Right atrium auricular region (tissue), 2 donors: ENCODE data around the gene CHCHD4. TPM values are rescaled to one million over a fixed set of nuclear protein-coding genes. Genes with fewer than 3 reads are reported as not detected.
A peak's percentile ranks its signal among the peaks of the same experiment; 100 is the strongest.

Source experiments
- DNase-seq: peaks from one replicate; pipeline ENCODE4 v3.0.0-alpha.2; 2019; ENCODE audit warnings: low spot score
- H3K27ac ChIP-seq, 2 donors: fragments of 200-600 bp; sonication (generic); 1 replicate in 1 of 2; 2 replicates in 1 of 2; pipeline ENCODE4 v1.5.1; 2016 to 2019
- H3K27me3 ChIP-seq, 2 donors: fragments of 200-600 bp; sonication (generic); one replicate each; pipeline versions ENCODE4 v1.5.1 to v1.6.0; 2017 to 2019
- H3K36me3 ChIP-seq: fragments of 200-600 bp; sonication (generic); one replicate; pipeline ENCODE4 v1.5.1; 2016
- H3K4me1 ChIP-seq, 2 donors: fragments of 200-600 bp; sonication (generic); one replicate each; pipeline versions ENCODE4 v1.5.1 to v1.6.0; 2017 to 2019
- H3K4me3 ChIP-seq, 2 donors: fragments of 200-600 bp; sonication (generic); 1 replicate in 1 of 2; 2 replicates in 1 of 2; pipeline ENCODE4 v1.5.1; 2017 to 2019; ENCODE audit warnings: mild to moderate bottlenecking in 1 of 2, moderate library complexity in 1 of 2
- H3K9me3 ChIP-seq, 2 donors: fragments of 200-600 bp; sonication (generic); one replicate each; pipeline ENCODE4 v1.5.1; 2019
- CTCF ChIP-seq, 2 donors: fragments of 200-600 bp; sonication (generic); IDR thresholded peaks; one replicate each; pipeline ENCODE4 v1.5.1; 2019; ENCODE audit warnings: antibody characterized with exemption in 2 of 2
- total RNA-seq, 2 donors: library from RNA; depleted of rRNA; stranded (reverse); fragments of >200 nt; gene quantifications; one replicate each; pipeline ENCODE4 v1.1.0, GENCODE V29; 2016

The CHCHD4 gene
- 10 to 100 TPM; 24.3 to 32.3 TPM for total RNA-seq

GRCh38 chr3:14124615-14125192 is at the start of gene CHCHD4, which contains the start of gene TMEM43:
TSS of gene CHCHD4 (minus strand) at chr3:14124870. CDS start at chr3:14124676, 194 bp downstream.
TSS of gene TMEM43 (plus strand) at chr3:14125052. CDS start at chr3:14125194, 142 bp downstream.
- peak within 1 kb of the TSS; percentile 94 to 99 for H3K27ac ChIP-seq
- H3K9me3 ChIP-seq = no peaks in the 10 kb centered on the region
- peaks cover 26% of the 10 kb centered on the region for H3K36me3 ChIP-seq
- peak within 1 kb of the TSS; percentile 82 to 86 for H3K4me3 ChIP-seq
- TF ChIP-seq CTCF (IDR thresholded peaks at IDR 0.05) = no peak
- H3K4me1 ChIP-seq = peaks cover 0 to 42% of the 10 kb centered on the region in 2 donors
- H3K27me3 ChIP-seq = no peaks in the 10 kb centered on the region
- peak; percentile 99 for DNase-seq

DNA sequence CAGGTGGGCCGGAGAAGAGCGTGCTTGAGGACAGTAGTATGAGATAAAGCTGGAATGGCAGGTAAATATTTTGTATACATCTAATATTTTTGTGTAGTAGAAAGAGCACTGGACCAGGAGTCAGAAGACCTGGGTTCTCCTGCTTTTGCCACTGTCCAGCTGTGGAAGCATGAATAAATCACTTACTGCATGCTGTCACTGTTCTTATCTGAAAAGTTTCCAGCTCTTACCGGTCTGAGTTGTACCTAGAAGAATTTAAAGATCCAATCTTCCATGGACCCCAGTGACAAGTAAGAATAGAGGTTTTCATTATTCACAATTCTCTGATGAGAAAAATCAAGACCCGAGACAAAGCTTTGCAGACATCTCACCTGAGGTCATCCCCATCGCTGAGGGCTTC is 47.8 kb upstream of the CHCHD4 start:
- Histone ChIP-seq H3K4me3 (no peak overlapping the region), H3K27ac (no peak overlapping the region), H3K4me1 (peaks cover 0 to 10% of the 10 kb centered on the region in 2 donors), H3K9me3 (no peaks in the 10 kb centered on the region), H3K27me3 (no peaks in the 10 kb centered on the region), H3K36me3 (peaks cover 55% of the 10 kb centered on the region)
- DNase-seq = no peak
- no peak for TF ChIP-seq CTCF (IDR thresholded peaks at IDR 0.05)

DNA sequence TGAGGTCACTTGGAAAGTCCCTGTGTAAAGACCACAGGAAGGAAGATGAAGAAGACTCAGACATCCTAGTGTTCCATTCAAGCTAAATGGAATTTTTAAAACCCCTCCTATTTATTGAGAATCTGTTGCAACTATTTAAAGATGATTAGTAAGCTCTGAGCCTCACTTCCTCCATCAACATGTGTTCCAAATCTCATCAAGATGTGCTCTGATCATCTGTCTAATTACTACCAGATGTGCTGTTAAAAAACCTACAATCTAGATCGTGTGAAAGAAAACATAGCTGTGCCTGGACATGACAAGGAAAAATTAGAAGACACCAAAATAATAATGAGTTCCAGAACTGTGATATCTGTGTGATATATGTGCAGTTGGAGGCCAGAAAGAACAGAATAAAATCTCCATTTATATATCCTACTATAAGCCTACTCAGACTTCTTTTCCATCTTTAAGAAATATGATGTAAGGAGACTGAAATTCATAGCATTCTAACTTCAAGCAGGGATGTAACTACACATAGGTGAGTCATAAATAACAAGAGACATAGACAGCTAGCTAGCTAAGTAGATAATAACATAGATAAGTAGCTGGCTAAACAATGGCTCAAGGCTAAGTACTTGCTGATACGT is 46.0 kb upstream of the CHCHD4 start:
- DNase-seq = no peak
- Histone ChIP-seq H3K4me1 (no peaks in the 10 kb centered on the region), H3K4me3 (no peak overlapping the region), H3K36me3 (peaks cover 71% of the 10 kb centered on the region), H3K27ac (no peak overlapping the region), H3K9me3 (no peaks in the 10 kb centered on the region), H3K27me3 (no peaks in the 10 kb centered on the region)
- TF ChIP-seq CTCF (IDR thresholded peaks at IDR 0.05) = no peak

- no peaks in the 10 kb centered on the region for H3K27me3 ChIP-seq
- no peak overlapping the region for H3K27ac ChIP-seq
- TF ChIP-seq CTCF (IDR thresholded peaks at IDR 0.05) = no peak
- H3K4me3 ChIP-seq = no peak overlapping the region
- peaks cover 78% of the 10 kb centered on the region for H3K36me3 ChIP-seq
- no peak for DNase-seq
- no peaks in the 10 kb centered on the region for H3K4me1 ChIP-seq
- H3K9me3 ChIP-seq = no peaks in the 10 kb centered on the region
These were observed 45.2 kb upstream of the CHCHD4 start for GRCh38 chr3:14169871-14170270.

DNA sequence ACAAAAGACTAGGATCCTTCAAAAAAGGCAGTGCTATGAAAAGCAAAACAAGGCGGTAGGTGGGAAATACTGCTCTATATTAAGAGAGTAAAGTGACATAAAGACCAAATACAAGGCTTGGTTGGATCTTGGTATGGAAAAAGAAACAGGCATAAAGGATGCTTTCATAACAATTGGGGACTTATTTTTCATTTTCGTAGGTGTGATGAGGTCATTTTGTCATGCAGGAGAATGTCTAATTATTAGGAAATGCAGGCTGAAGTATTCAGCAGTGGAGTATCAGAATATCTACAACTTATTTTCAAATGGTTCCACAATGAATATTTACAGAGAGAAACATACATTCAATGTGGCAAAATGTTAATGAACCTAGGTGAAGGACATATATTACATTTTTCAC is 44.8 kb upstream of the CHCHD4 start:
- Histone ChIP-seq H3K4me3 (no peak overlapping the region), H3K36me3 (peaks cover 83% of the 10 kb centered on the region), H3K27me3 (no peaks in the 10 kb centered on the region), H3K27ac (no peak overlapping the region), H3K4me1 (no peaks in the 10 kb centered on the region), H3K9me3 (no peaks in the 10 kb centered on the region)
- TF ChIP-seq CTCF (IDR thresholded peaks at IDR 0.05) = no peak
- no peak for DNase-seq
